ENCODE data around the gene ANHX. TPM values are rescaled to one million over a fixed set of nuclear protein-coding genes. Genes with fewer than 3 reads are reported as not detected.

ANHX gene
- total and polyA plus RNA-seq, 2 of the 13 experiments (the other 11 are each of a cell fraction or from before 2014, with no cell fraction given) = not detected

- TF ChIP-seq TRIM22 (IDR thresholded peaks at IDR 0.05) (no peak), SMARCE1 (IDR thresholded peaks at IDR 0.05; ENCODE audit: borderline replicate concordance) (no peak), ZNF138 (CRISPR knock-in tag; IDR thresholded peaks at IDR 0.05; ENCODE audit: low read depth) (no peak), MYC (CRISPR knock-in tag; IDR thresholded peaks at IDR 0.05; ENCODE audit: borderline replicate concordance) (peak; percentile 67), ZBTB26 (CRISPR knock-in tag; IDR thresholded peaks at IDR 0.05; ENCODE audit: borderline replicate concordance) (peak; percentile 44; the same call in 1 of the 2 replicates), ZEB1 (IDR thresholded peaks at IDR 0.05; ENCODE audit: insufficient replicate concordance, low read depth) (no peak), GTF2F1 (IDR thresholded peaks at IDR 0.05; ENCODE audit: low read length) (no peak)
These were observed 54.3 kb downstream of the ANHX start, which contains the start of gene ZNF268 (continued) for GRCh38 chr12:133181238-133181959.

GRCh38 chr12:133180669-133181068, 55.0 kb downstream of the ANHX start:
- DNase-seq (ENCODE audit: low spot score) (no peak), FAIRE-seq (no peak), ATAC-seq (no peak)
- Histone ChIP-seq H3K27me3 (ENCODE audit: control insufficient read depth in 1 of 2, insufficient read depth in 2 of 2, low read length in 2 of 2) (no peaks in the 10 kb centered on the region; a peak in 1 of 5 replicates), H3K4me1 (ENCODE audit: insufficient read depth, low read length) (peaks cover 9% of the 10 kb centered on the region; the same call in 1 of the 2 replicates), H3K27ac (ENCODE audit: extremely low read length, insufficient read depth, low read length) (no peak overlapping the region), H3K4me3 (replicated peaks in 1 of 3; ENCODE audit: insufficient read depth in 1 of 3, low read depth in 2 of 3, low read length in 3 of 3) (peak overlapping the region in 2 of 3 experiments; percentile 89 to 96; a peak in 1 of 6 replicates), H3K79me2 (ENCODE audit: insufficient read depth, low read length) (peaks cover 3% of the 10 kb centered on the region), H4K20me1 (ENCODE audit: insufficient read depth, low read length) (no peaks in the 10 kb centered on the region), H3K4me2 (ENCODE audit: low read depth, low read length) (peak overlapping the region; percentile 70; the same call in 1 of the 2 replicates), H3K9ac (ENCODE audit: insufficient read depth, low read depth, low read length) (0 out of 2 replicates have a peak overlapping the region, but pooled peaks have one; percentile 27), H2AFZ (ENCODE audit: low read length) (peak overlapping the region; percentile 87), H3K36me3 (replicated peaks in 1 of 2; ENCODE audit: control insufficient read depth in 1 of 2, insufficient read depth in 2 of 2, low read length in 2 of 2) (peaks cover 7 to 21% of the 10 kb centered on the region in 2 experiments; a peak in 4 of 5 replicates), H3K9me3 (ENCODE audit: low read length) (peaks cover 80% of the 10 kb centered on the region)
- CTCF ChIA-PET (ENCODE audit: low intra/inter-chr PET ratio, low total read pairs) = interaction anchor here (1.3 to 2.2 kb wide), 3 partner anchors 100 to 204 kb away, joined by 3 to 10 read pairs (median 9); partner anchors contain the start of gene ZNF140
- no TSS peak for BruUV-seq (replicated peaks)
- intact Hi-C loops (cut with micrococcal nuclease; ENCODE audit: unreplicated experiment) = loop anchor here (1.0 kb wide), 1 partner anchor 100 kb away; the partner anchor contains the start of gene ZNF140
- TF ChIP-seq ZNF101 (CRISPR knock-in tag; IDR thresholded peaks at IDR 0.05; ENCODE audit: borderline replicate concordance, low read depth) (no peak), CEBPB (IDR thresholded peaks at IDR 0.05; ENCODE audit: borderline replicate concordance, low read depth, low read length) (peak; percentile 45; the same call in 1 of the 2 replicates)
- POLR2A ChIA-PET = interaction anchor here (1.4 to 1.8 kb wide), 3 partner anchors 50 to 195 kb away, joined by 13 to 18 read pairs (median 14); partner anchors contain the start of genes ZNF10, ZNF26 and ZNF891
- in situ Hi-C loops (cut with HindIII; ENCODE audit: extremely low pct_ligation_motif_present, low pct_unique_long_range_greater_than_20kb) = no loop called here
- 82% methylated on average over 8 of the region's 8 CpGs for WGBS (ENCODE audit: low lambda C conversion rate)
